ENCODE data around the gene IL1RAPL2.

Gene IL1RAPL2

GRCh38 chrX:105267167-105267566 lies 701.2 kb downstream of the IL1RAPL2 start:
- no peak for DNase-seq (ENCODE audit: low spot score)

GRCh38 chrX:105269386-105269785 lies 703.4 kb downstream of the IL1RAPL2 start:
- DNase-seq (ENCODE audit: low spot score) = no peak

GRCh38 chrX:105273326-105273725 lies 707.3 kb downstream of the IL1RAPL2 start:
- DNase-seq (ENCODE audit: low spot score) = no peak

- DNase-seq (ENCODE audit: low spot score) = no peak
Observed at GRCh38 chrX:105274091-105274490, 708.1 kb downstream of the IL1RAPL2 start.

GRCh38 chrX:105277132-105277531 lies 711.1 kb downstream of the IL1RAPL2 start:
- DNase-seq (ENCODE audit: low spot score) = no peak

GRCh38 chrX:105282077-105282476 lies 716.1 kb downstream of the IL1RAPL2 start:
- DNase-seq (ENCODE audit: low spot score) = no peak

GRCh38 chrX:105297041-105297440 lies 731.0 kb downstream of the IL1RAPL2 start:
- DNase-seq (ENCODE audit: low spot score) = no peak

GRCh38 chrX:105299286-105299685 lies 733.3 kb downstream of the IL1RAPL2 start:
- DNase-seq (ENCODE audit: low spot score) = no peak

GRCh38 chrX:105302246-105302645 lies 736.2 kb downstream of the IL1RAPL2 start:
- no peak for DNase-seq (ENCODE audit: low spot score)

- no peak for DNase-seq (ENCODE audit: low spot score)
Observed at GRCh38 chrX:105307762-105308161, 741.8 kb downstream of the IL1RAPL2 start.

- DNase-seq (ENCODE audit: low spot score) = no peak
Observed at GRCh38 chrX:105313596-105313995, 747.6 kb downstream of the IL1RAPL2 start.

GRCh38 chrX:105314458-105314857 lies 748.5 kb downstream of the IL1RAPL2 start:
- DNase-seq (ENCODE audit: low spot score) = no peak

GRCh38 chrX:105315248-105315647 lies 749.2 kb downstream of the IL1RAPL2 start:
- DNase-seq (ENCODE audit: low spot score) = no peak

GRCh38 chrX:105317117-105317516 lies 751.1 kb downstream of the IL1RAPL2 start:
- no peak for DNase-seq (ENCODE audit: low spot score)

- no peak for DNase-seq (ENCODE audit: low spot score)
Observed at GRCh38 chrX:105323928-105324327, 757.9 kb downstream of the IL1RAPL2 start.

GRCh38 chrX:105328773-105329172 lies 762.8 kb downstream of the IL1RAPL2 start:
- no peak for DNase-seq (ENCODE audit: low spot score)

- no peak for DNase-seq (ENCODE audit: low spot score)
Observed at GRCh38 chrX:105331244-105331643, 765.2 kb downstream of the IL1RAPL2 start.

GRCh38 chrX:105347373-105347772 lies 781.4 kb downstream of the IL1RAPL2 start:
- no peak for DNase-seq (ENCODE audit: low spot score)

GRCh38 chrX:105349476-105349875 lies 783.5 kb downstream of the IL1RAPL2 start:
- DNase-seq (ENCODE audit: low spot score) = no peak

GRCh38 chrX:105375816-105376215 lies 809.8 kb downstream of the IL1RAPL2 start:
- no peak for DNase-seq (ENCODE audit: low spot score)

- DNase-seq (ENCODE audit: low spot score) = no peak
Observed at GRCh38 chrX:105424729-105425128, 858.7 kb downstream of the IL1RAPL2 start.

- DNase-seq (ENCODE audit: low spot score) = no peak
Observed at GRCh38 chrX:105451401-105451800, 885.4 kb downstream of the IL1RAPL2 start.

- DNase-seq (ENCODE audit: low spot score) = no peak
Observed at GRCh38 chrX:105458846-105459245, 892.8 kb downstream of the IL1RAPL2 start.

GRCh38 chrX:105460376-105460775 lies 894.4 kb downstream of the IL1RAPL2 start:
- no peak for DNase-seq (ENCODE audit: low spot score)

- no peak for DNase-seq (ENCODE audit: low spot score)
Observed at GRCh38 chrX:105461016-105461415, 895.0 kb downstream of the IL1RAPL2 start.

Measured in HuH-7.5 (cell line).